GM12878 (cell line): Measurements from ENCODE around the gene LSP1. TPM values are rescaled to one million over a fixed set of nuclear protein-coding genes. Genes with fewer than 3 reads are reported as not detected.

Experiments
- ATAC-seq: fragments of 200-7000 bp; cut with Tn5 transposase; 3 replicates; pipeline ENCODE4 v1.9.1; 2020; ENCODE audit warnings: mild to moderate bottlenecking, moderate library complexity
- BruUV-seq: library from RNA; stranded (reverse); fragments of 400-500 nt; replicated peaks from 2 replicates; lab custom pipeline; 2021; lab: Mats Ljungman, UMichigan
- CTCF ChIA-PET: fragments of 300-600 bp; sonication (Branson Sonifier 250); formaldehyde crosslinking; extraction: SDS; loops from one replicate; lab custom pipeline; 2021; ENCODE audit warnings: inconsistent platforms; lab: Yijun Ruan, JAX
- POLR2A ChIA-PET: fragments of 350-600 bp; formaldehyde crosslinking; extraction: SDS; loops from one replicate; lab custom pipeline; 2021; ENCODE audit warnings: inconsistent platforms; lab: Charles Lee
- RAD21 ChIA-PET: fragments of 300-600 bp; sonication (Branson Sonifier 250); formaldehyde crosslinking; loops from one replicate; lab custom pipeline; 2023; ENCODE audit warnings: antibody characterized with exemption; ENCODE audit not compliant: unreplicated experiment; lab: Charles Lee
- SMC1A ChIA-PET: fragments of 300-600 bp; sonication (Branson Sonifier 250); formaldehyde crosslinking; loops from one replicate; lab custom pipeline; 2023; ENCODE audit not compliant: unreplicated experiment, uncharacterized antibody; lab: Charles Lee
- DNase-seq: peaks from one replicate; pipeline ENCODE4 v3.0.0-alpha.2; 2011; ENCODE audit warnings: low read depth, low spot score
- FAIRE-seq: peaks from 3 replicates; lab custom pipeline; 2011; peaks lifted over from hg19 to GRCh38; lab: Jason Lieb, UNC
- H2AFZ ChIP-seq: 2 replicates; pipeline ENCODE4 v1.6.0; 2011; ENCODE audit warnings: low read depth, low read length, control low read depth; ENCODE audit not compliant: control insufficient read depth
- H3K27ac ChIP-seq: 2 replicates; pipeline ENCODE4 v1.5.1; 2011; ENCODE audit warnings: control low read depth; ENCODE audit not compliant: control insufficient read depth, insufficient read depth
- H3K27me3 ChIP-seq, 2 experiments: replicated peaks in 1 of 2; 2 replicates each; pipeline versions ENCODE4 v1.6.0 to v1.6.1; 2011; ENCODE audit warnings: low read length in 1 of 2; ENCODE audit not compliant: control insufficient read depth in 2 of 2, insufficient read depth in 2 of 2
- H3K36me3 ChIP-seq, 2 experiments: 2 replicates each; pipeline ENCODE4 v1.5.1; 2011; ENCODE audit warnings: low read length in 1 of 2; ENCODE audit not compliant: control insufficient read depth in 2 of 2, insufficient read depth in 2 of 2
- H3K4me1 ChIP-seq: 2 replicates; pipeline ENCODE4 v1.6.1; 2011; ENCODE audit warnings: mild to moderate bottlenecking, low read length, moderate library complexity, mixed read lengths; ENCODE audit not compliant: control insufficient read depth, insufficient read depth
- H3K4me2 ChIP-seq: 2 replicates; pipeline ENCODE4 v1.6.0; 2011; ENCODE audit warnings: control low read depth; ENCODE audit not compliant: control insufficient read depth, insufficient read depth
- H3K4me3 ChIP-seq: fragments of 200-600 bp; sonication (generic); 2 replicates; pipeline ENCODE4 v1.5.1; 2016
- H3K79me2 ChIP-seq: 2 replicates; pipeline ENCODE4 v1.6.0; 2011; ENCODE audit warnings: low read length; ENCODE audit not compliant: control insufficient read depth, insufficient read depth
- H3K9ac ChIP-seq: 2 replicates; pipeline ENCODE4 v1.8.0; 2011; ENCODE audit warnings: low read length, control low read depth, mixed read lengths; ENCODE audit not compliant: control insufficient read depth, insufficient read depth
- H3K9me3 ChIP-seq: replicated peaks from 3 replicates; pipeline ENCODE4 v1.5.1; 2011; ENCODE audit warnings: mild to moderate bottlenecking, low read length; ENCODE audit not compliant: control insufficient read depth, insufficient read depth
- H4K20me1 ChIP-seq: 2 replicates; pipeline ENCODE4 v1.6.0; 2011; ENCODE audit not compliant: control insufficient read depth, insufficient read depth
- CBX5 ChIP-seq: sonication (generic); IDR thresholded peaks from 2 replicates; pipeline ENCODE4 v1.6.1; 2016; ENCODE audit warnings: low read depth, moderate library complexity, mild to moderate bottlenecking, inconsistent platforms
- CREB1 ChIP-seq: IDR thresholded peaks from 2 replicates; pipeline ENCODE4 v1.6.1; 2012; ENCODE audit warnings: low read depth, mild to moderate bottlenecking, inconsistent platforms
- GABPA ChIP-seq: IDR thresholded peaks from 2 replicates; pipeline ENCODE4 v1.6.1; 2014; ENCODE audit warnings: antibody characterized with exemption, low read depth, mild to moderate bottlenecking, inconsistent platforms
- HDGF ChIP-seq: fragments of 450-650 bp; IDR thresholded peaks from 2 replicates; pipeline ENCODE4 v1.6.1; 2016; ENCODE audit warnings: antibody characterized with exemption
- NFXL1 ChIP-seq: fragments of 450-650 bp; IDR thresholded peaks from 2 replicates; pipeline ENCODE4 v1.6.1; 2017; ENCODE audit warnings: antibody characterized with exemption, mild to moderate bottlenecking, borderline replicate concordance
- POLR2AphosphoS2 ChIP-seq: IDR thresholded peaks from 2 replicates; pipeline ENCODE4 v1.6.1; 2011; ENCODE audit warnings: low read depth, mild to moderate bottlenecking, low read length, improper control_type of control experiment, moderate library complexity
- SMARCA5 ChIP-seq: fragments of 450-650 bp; IDR thresholded peaks from 2 replicates; pipeline ENCODE4 v1.6.1; 2017; ENCODE audit warnings: mild to moderate bottlenecking
- SRF ChIP-seq, 2 experiments: IDR thresholded peaks; 2 replicates each; pipeline ENCODE4 v1.6.1; 2011; ENCODE audit warnings: low read depth in 2 of 2, low read length in 2 of 2, mild to moderate bottlenecking in 1 of 2, moderate library complexity in 1 of 2
- TCF7 ChIP-seq: IDR thresholded peaks from 2 replicates; pipeline ENCODE4 v1.6.1; 2014; ENCODE audit warnings: antibody characterized with exemption, borderline replicate concordance
- WGBS: methylation state at CpG from one replicate; pipeline ENCODE4 v1.1.6; 2016; ENCODE audit warnings: low lambda C conversion rate; ENCODE audit not compliant: insufficient replicate concordance, insufficient coverage; ENCODE audit errors: missing lambda C conversion rate; 5-methylcytosine and 5-hydroxymethylcytosine counted together
- in situ Hi-C: fragments of 300-500 bp; cut with MboI; formaldehyde crosslinking; loops from 9 replicates; pipeline ENCODE4 v1.14.3; 2018; ENCODE audit warnings: mixed read lengths
- intact Hi-C: fragments of 100-400 bp; cut with micrococcal nuclease; formaldehyde crosslinking; loops from one replicate; pipeline ENCODE4 v1.14.2; 2022; ENCODE audit not compliant: unreplicated experiment
- polyA plus RNA-seq, 11 experiments: library from polyadenylated mRNA; depleted of rRNA in 4 of 11; unstranded in 6 of 11; stranded (reverse) in 5 of 11; fragments of >200 nt; fragmentation: Nextera tagmentation in 4 of 11; fragmentation: Illumina TruSeq in 1 of 11; extraction: Ambion mirVana in 4 of 11; extraction: Trizol in 1 of 11; gene quantifications; 1 replicate in 1 of 11; 2 replicates in 10 of 11; pipeline versions ENCODE4 v1.2.1 to v1.2.3, GENCODE V29; 2011 to 2016; ENCODE audit warnings: inconsistent platforms in 2 of 11, missing spikeins in 2 of 11, low read depth in 1 of 11
- total RNA-seq, 4 experiments: library from RNA; depleted of rRNA in 3 of 4; stranded (reverse); fragments of >200 nt in 3 of 4; fragmentation: Illumina TruSeq in 1 of 4; extraction: Trizol in 1 of 4; gene quantifications; 2 replicates each; pipeline versions ENCODE4 v1.2.1 to v1.2.3, GENCODE V29; 2013 to 2021
- TF ChIP-seq, protein P1 (sequence below): IDR thresholded peaks from 2 replicates; pipeline ENCODE4 v1.6.1; 2011; ENCODE audit warnings: borderline replicate concordance, low read depth, mild to moderate bottlenecking, moderate library complexity, mixed read lengths, low read length; ENCODE audit not compliant: insufficient read depth; ENCODE audit errors: extremely low read length
- TF ChIP-seq, protein P2 (sequence below): fragments of 450-650 bp; IDR thresholded peaks from 2 replicates; pipeline ENCODE4 v1.6.1; 2018; ENCODE audit warnings: borderline replicate concordance, mild to moderate bottlenecking; ENCODE audit not compliant: partially characterized antibody
- TF ChIP-seq, protein P3 (sequence below): fragments of 450-650 bp; IDR thresholded peaks from 2 replicates; pipeline ENCODE4 v1.6.1; 2016; ENCODE audit warnings: mild to moderate bottlenecking, moderate library complexity, borderline replicate concordance

LSP1 gene
- total and polyA plus RNA-seq, 10 of the 15 experiments (the other 5 are each of a cell fraction or from before 2014, with no cell fraction given) = 19.2 to 488 (median 369) TPM

DNA sequence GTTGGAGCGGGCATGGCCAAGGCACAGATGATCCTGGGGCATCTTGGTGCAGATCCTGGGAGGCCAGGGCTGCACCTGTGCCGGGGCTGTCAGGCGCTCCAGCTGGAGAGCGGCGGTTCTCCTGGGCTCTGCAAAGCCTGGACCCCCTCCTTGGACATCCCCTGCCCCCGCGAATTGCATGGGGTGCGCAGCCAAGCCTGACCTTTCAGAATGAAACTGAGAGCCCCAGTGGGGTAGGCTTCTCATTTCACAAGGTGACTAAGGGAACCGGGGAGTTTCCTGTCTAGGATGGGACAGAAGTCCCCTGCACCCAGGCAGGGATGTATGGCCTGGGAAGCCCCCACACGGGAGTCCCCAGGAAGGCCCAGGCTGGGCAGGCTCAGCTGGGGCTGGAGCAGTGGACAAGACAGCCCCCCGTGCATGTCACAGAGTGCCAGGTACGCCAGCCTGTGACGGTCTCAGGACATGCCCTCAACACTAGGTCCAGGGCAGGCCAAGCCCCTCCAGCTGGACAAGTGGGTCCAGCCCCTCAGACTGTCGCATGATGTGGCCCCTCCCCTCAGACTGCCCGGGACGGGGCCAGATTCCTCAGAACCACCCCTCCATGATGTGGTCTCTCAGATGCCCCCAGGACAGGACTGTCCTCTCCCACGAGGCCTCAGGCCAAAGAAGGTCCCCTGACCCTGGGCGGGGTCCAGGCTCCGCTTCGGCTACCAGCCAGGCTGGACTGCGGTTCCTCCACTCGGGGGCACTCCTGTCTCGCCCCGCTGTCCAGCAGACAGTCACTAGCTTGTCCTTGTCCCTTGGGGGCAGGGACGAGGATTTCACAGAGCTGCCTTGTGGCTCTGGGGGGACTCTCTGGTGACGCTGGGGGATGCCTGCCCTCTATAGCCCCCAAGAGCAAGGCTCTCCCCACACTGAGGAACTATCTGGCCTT is 2.3 kb downstream of the LSP1 start:
- ATAC-seq = peak; percentile 57
- peak; percentile 55 for DNase-seq
- intact Hi-C loops = loop anchor here (5.0 kb wide), 2 partner anchors 527 to 547 kb away; partner anchors contain the start of gene TSSC4
- Histone ChIP-seq H3K4me3 (peak overlapping the region; percentile 96), H3K9ac (peak overlapping the region; percentile 92), H3K4me1 (peaks cover 49% of the 10 kb centered on the region), H3K27ac (peak overlapping the region; percentile 99), H3K27me3 (no peaks in the 10 kb centered on the region), H3K9me3 (no peaks in the 10 kb centered on the region), H3K36me3 (peaks cover 1 to 3% of the 10 kb centered on the region in 2 experiments; a peak in 3 of 4 replicates), H2AFZ (no peak overlapping the region), H3K79me2 (peaks cover 79% of the 10 kb centered on the region), H3K4me2 (peak overlapping the region; percentile 100), H4K20me1 (peaks cover 17% of the 10 kb centered on the region; the same call in 1 of the 2 replicates)
- 5% methylated on average over 26 of the region's 26 CpGs for WGBS
- CTCF ChIA-PET = interaction anchor here (1.1 to 5.5 kb wide), 6 partner anchors 8 to 181 kb away, joined by 3 to 23 read pairs (median 4); no protein-coding TSS in a partner anchor
- BruUV-seq = no TSS peak
- POLR2A ChIA-PET = interaction anchor here (0.9 kb wide), 1 partner anchor 39 kb away, joined by 4 read pairs; no protein-coding TSS in a partner anchor
- in situ Hi-C loops = loop anchor here (5.0 to 10.0 kb wide), 2 partner anchors 527 to 1010 kb away; partner anchors contain the start of genes POLR2L and TSPAN4
- FAIRE-seq = peak; percentile 89
- SMC1A ChIA-PET = interaction anchor here (1.4 to 1.7 kb wide), 3 partner anchors 14 to 161 kb away, joined by 3 to 6 read pairs (median 3); no protein-coding TSS in a partner anchor
- RAD21 ChIA-PET = interaction anchor here (0.7 to 1.2 kb wide), 4 partner anchors 8 to 145 kb away, joined by 3 read pairs; no protein-coding TSS in a partner anchor
- TF ChIP-seq, protein P1, sequence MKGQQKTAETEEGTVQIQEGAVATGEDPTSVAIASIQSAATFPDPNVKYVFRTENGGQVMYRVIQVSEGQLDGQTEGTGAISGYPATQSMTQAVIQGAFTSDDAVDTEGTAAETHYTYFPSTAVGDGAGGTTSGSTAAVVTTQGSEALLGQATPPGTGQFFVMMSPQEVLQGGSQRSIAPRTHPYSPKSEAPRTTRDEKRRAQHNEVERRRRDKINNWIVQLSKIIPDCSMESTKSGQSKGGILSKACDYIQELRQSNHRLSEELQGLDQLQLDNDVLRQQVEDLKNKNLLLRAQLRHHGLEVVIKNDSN = no peak
- TF ChIP-seq POLR2AphosphoS2 = no peak; the same call in 1 of the 2 replicates
- TF ChIP-seq HDGF = no peak
- TF ChIP-seq SMARCA5 = peak; percentile 75
- TF ChIP-seq CBX5 = no peak
- TF ChIP-seq, protein P2, sequence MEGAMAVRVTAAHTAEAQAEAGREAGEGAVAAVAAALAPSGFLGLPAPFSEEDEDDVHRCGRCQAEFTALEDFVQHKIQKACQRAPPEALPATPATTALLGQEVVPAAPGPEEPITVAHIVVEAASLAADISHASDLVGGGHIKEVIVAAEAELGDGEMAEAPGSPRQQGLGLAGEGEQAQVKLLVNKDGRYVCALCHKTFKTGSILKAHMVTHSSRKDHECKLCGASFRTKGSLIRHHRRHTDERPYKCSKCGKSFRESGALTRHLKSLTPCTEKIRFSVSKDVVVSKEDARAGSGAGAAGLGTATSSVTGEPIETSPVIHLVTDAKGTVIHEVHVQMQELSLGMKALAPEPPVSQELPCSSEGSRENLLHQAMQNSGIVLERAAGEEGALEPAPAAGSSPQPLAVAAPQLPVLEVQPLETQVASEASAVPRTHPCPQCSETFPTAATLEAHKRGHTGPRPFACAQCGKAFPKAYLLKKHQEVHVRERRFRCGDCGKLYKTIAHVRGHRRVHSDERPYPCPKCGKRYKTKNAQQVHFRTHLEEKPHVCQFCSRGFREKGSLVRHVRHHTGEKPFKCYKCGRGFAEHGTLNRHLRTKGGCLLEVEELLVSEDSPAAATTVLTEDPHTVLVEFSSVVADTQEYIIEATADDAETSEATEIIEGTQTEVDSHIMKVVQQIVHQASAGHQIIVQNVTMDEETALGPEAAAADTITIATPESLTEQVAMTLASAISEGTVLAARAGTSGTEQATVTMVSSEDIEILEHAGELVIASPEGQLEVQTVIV = no peak
- TF ChIP-seq, protein P3, sequence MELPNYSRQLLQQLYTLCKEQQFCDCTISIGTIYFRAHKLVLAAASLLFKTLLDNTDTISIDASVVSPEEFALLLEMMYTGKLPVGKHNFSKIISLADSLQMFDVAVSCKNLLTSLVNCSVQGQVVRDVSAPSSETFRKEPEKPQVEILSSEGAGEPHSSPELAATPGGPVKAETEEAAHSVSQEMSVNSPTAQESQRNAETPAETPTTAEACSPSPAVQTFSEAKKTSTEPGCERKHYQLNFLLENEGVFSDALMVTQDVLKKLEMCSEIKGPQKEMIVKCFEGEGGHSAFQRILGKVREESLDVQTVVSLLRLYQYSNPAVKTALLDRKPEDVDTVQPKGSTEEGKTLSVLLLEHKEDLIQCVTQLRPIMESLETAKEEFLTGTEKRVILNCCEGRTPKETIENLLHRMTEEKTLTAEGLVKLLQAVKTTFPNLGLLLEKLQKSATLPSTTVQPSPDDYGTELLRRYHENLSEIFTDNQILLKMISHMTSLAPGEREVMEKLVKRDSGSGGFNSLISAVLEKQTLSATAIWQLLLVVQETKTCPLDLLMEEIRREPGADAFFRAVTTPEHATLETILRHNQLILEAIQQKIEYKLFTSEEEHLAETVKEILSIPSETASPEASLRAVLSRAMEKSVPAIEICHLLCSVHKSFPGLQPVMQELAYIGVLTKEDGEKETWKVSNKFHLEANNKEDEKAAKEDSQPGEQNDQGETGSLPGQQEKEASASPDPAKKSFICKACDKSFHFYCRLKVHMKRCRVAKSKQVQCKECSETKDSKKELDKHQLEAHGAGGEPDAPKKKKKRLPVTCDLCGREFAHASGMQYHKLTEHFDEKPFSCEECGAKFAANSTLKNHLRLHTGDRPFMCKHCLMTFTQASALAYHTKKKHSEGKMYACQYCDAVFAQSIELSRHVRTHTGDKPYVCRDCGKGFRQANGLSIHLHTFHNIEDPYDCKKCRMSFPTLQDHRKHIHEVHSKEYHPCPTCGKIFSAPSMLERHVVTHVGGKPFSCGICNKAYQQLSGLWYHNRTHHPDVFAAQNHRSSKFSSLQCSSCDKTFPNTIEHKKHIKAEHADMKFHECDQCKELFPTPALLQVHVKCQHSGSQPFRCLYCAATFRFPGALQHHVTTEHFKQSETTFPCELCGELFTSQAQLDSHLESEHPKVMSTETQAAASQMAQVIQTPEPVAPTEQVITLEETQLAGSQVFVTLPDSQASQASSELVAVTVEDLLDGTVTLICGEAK = no peak
- no peak for TF ChIP-seq TCF7
- TF ChIP-seq SRF (IDR thresholded peaks at IDR 0.05; ENCODE audit: low read depth in 2 of 2, low read length in 2 of 2) = peak in 1 of 2 experiments; percentile 72; a peak in 2 of 4 replicates
- TF ChIP-seq NFXL1 = no peak
- no peak for TF ChIP-seq GABPA
- TF ChIP-seq CREB1 = no peak
